ENCODE data around the gene ZNF462.

DNA sequence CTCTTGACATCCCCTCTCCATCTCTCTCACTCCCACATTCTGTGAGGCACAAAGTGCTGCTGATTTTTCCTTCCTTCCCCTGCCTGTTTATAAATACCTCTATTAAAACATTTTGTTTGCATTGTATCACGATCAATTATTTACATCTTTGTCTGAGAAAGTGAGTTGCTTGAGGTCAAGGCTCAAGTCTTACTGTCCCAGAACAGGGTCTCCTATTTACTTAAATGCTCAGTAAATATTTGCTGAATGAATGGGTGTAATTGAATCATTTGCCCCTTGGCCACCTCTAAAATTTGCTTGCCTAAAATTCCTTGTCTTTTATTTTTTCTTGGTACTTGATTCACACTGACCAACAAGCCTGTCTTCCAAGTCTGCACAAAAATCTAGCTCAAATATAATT is 103.5 kb downstream of the ZNF462 start:
- TF ChIP-seq RAD21 (conservative IDR thresholded peaks at IDR 0.05 in 1 of 2, IDR thresholded peaks at IDR 0.05 in 1 of 2), result no peak
- no peak for TF ChIP-seq POLR2A (IDR thresholded peaks at IDR 0.05; ENCODE audit: low read length)
- TF ChIP-seq HDAC2 (IDR thresholded peaks at IDR 0.05), result no peak
- TF ChIP-seq, protein P1, sequence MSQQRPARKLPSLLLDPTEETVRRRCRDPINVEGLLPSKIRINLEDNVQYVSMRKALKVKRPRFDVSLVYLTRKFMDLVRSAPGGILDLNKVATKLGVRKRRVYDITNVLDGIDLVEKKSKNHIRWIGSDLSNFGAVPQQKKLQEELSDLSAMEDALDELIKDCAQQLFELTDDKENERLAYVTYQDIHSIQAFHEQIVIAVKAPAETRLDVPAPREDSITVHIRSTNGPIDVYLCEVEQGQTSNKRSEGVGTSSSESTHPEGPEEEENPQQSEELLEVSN (IDR thresholded peaks at IDR 0.05; ENCODE audit: borderline replicate concordance, low read depth), result no peak
- no peak for TF ChIP-seq SMC3 (IDR thresholded peaks at IDR 0.05)
